GM19238 (cell line): ENCODE data around the gene TMBIM6.
"Not testable (repeated sequence)": the region's sequence is repeated elsewhere in the genome, so short reads cannot be mapped to it uniquely, and the experiment has no call there.

Experiments
- DNase-seq: peaks from one replicate; pipeline ENCODE4 v3.0.0; 2011; ENCODE audit warnings: low spot score; ENCODE audit not compliant: insufficient read length

The TMBIM6 gene

DNA sequence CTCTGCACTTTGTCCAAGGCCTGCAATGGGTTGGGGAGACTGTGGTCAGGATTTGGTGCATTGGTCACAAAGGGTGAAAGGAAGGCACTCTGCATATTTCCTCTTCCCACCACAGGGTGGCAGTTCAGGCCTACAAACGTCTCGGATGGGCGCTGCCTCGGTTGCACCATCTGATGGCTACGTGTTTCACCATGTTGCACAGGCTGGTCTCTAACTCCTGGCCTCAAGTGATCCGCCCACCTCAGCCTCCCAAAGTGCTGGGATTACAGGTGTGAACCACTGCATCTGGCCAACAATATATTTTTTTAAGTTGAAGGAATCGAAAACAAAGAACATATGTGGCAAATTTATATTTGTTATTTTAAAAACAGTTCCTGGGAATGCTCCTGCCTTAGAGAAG, 35.1 kb downstream of the TMBIM6 start:
- peak; percentile 64 for DNase-seq

DNA sequence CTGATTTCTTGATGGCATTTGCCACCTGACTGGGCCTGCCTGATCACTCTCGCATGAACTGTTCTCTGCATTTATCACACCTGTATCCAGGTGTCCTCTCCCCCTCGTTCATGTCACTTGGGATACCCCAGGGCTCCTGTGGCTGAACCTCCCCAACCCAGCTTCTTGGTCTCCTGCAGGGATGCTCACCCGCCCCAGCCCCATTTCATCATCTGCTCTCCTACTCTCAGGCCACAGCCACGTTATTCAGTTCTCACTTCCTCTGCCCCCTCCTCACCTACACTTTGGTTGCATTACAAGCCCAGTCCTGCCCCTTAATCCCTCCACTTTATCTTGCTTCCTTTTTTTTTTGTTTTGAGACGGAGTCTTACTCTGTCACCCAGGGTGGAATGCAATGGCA, 35.5 kb downstream of the TMBIM6 start:
- DNase-seq: no peak

DNA sequence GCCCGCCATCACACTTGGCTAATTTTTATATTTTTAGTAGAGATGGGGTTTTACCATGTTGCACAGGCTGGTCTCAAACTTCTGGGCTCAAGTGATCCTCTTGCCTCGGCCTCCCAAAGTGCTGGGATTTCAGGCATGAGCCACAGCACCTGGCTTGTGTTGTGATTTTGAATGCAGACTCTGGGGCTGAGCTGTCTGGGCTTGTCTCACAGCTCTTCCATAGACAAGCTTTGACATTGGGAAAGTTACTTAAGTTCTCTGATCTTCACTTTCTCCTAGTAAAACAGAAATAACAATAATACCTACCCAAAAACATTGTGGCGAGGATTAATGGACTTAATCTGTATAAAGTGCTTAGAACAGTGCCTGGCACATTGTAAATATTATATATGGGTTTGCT, 36.0 kb downstream of the TMBIM6 start:
- DNase-seq: no peak

DNA sequence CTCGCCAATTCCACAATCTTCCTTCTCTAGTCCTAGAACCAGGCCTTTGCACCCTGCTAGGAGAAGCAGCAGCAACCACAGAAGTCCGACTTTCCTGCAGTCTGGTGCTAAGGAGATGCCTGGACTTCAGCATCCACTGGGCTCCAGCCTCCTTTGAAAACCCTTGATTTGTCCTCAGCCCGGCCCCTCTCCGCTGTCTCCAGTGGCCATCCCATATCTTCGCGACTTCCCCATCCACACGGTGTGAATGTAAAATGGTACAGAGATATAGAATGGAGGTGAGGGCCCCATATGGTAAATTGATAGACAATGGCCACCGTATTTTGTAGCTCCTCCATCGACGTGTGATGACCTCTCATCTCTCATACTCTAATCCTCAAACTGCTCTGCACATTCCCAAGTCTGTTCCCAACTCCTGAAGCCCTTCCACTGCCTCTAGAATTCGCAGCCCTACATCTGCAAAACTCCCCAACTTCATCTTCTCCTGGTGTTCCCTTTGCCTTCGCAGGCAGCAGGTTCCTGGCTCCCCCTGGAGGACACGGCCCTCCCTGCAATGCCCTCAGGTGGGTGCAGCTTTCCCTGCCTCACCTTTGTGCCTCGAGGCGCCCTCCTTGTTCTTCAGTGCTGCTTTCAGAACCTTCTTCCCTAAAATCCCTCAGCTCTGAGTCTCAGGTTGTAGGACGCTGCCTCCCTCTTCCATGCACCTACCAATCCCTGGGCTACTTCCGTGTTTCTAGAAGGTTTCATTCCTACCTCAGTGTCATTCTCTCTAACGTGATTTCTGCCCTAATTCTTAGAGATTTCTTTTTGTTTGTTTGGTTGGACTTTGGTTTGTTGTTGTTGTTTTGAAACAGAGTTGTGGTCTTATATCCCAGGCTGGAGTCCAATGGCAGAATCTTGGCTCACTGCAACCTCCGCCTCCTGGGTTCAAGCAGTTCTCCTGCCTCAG, 36.7 kb downstream of the TMBIM6 start:
- peak; percentile 64 for DNase-seq

DNA sequence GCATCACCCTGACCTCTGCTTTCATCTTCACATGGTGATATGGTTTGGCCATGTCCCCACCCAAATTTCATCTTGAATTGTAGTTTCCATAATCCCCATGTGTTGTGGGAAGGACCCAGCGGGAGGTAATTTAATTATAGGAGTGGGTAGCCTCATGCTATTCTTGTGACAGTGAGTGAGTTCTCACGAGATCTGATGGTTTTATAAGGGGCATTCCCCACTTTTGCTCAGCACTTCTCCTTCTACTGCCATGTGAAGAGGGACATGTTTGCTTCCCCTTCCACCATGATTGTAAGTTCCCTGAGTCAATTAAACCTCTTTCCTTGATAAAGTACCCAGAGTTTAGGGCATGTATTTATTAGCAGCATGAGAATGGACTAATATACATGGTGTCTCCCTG, 38.2 kb downstream of the TMBIM6 start:
- no peak for DNase-seq

DNA sequence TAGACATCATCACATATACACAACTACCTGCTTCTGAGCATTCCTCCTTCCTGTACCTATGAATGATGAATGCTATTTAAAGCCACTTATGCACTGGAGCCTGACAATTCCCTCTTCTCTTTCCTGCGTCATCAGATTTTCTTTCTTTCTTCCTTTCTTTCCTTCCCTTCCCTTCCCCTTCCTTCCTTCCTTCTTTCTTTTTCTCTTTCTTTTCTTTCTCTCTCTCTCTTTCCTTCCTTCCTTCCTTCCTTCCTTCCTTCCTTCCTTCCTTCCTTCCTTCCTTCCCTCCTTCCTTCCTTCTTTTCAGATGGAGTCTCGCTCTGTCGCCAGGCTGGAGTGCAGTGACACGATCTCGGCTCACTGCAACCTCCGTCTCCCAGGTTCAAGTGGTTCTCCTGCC, 39.6 kb downstream of the TMBIM6 start:
- not testable (repeated sequence) for DNase-seq

DNA sequence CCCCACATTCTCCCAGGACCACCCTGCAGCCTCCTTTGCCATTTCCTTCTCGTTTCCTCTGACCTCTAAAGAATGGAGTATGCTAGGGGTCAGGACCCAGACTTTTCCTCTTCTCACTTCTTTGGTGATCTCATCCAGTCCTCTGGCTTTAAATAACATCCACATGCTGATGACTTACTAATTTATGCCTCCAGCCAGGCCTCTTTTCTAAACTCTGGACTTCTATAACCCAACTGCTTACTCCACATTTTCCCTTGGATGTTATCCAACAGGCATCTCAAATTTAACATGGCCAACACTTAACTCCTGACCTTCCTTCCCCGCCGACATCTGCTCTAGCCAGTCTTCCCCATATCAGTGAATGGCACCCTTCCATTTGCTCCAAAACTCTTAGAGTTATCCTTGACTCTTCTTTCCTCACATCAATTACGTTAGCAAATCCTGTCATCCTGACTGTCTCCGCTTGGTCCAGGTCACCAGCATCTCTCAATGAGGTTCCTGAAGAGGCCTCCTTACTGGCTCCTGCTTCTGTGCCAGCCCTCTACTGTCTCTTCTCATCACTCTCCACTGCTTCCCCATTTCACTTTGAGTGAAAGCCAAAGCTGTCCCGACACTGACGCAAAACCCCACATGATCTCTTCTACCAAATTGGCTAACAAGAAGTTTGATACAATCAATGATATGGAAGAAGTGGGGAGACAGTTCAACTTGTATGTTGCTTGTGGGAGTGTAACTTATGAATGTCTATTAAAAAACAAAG, 42.7 kb downstream of the TMBIM6 start:
- DNase-seq: no peak

DNA sequence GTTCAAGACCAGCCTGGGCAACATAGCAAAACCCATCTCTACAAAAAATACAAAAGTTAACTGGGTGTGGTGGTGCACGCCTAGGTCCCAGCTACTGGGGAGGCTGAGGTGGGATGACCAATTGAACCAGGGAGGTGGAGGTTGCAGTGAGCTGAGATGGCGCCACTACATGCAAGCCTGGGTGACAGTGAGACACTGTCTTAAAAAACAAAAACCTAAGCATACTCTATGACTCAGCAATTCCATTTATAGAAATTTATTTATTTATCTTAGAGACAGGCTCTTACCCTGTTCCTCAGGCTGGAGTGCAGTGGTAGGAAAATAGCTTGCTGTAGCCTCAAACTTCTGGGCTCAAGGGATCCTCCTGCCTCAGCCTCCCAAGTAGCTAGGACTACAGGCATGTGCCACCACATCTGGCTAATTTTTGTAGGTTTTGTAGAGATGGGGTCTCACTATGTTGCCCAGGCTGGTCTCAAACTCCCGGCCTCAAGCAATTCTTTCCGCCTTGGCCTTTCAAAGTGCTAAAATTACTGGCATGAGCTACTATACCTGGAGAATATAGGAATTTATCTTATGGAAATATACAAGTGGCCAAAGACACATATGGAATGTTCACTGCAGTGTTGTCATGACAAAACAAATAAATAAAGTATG, 43.5 kb downstream of the TMBIM6 start:
- DNase-seq: no peak

DNA sequence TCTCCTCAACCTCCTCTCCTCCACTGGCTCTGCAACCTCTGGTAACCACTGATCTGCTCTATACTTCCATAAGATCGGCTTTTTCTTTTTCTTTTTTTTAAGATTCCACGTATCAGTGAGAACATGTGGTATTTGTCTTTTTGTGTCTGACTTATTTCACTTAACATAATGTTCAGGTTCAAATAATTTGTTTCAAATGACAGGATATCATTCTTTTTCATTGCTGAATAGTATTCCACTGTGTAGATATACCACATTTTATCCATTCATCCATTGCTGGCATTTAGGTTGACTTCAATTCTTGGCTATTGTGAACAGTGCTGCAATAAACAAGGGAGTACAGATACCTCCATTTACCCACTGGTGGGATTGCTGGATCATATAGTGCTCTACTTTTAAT, 46.3 kb downstream of the TMBIM6 start:
- DNase-seq: no peak

DNA sequence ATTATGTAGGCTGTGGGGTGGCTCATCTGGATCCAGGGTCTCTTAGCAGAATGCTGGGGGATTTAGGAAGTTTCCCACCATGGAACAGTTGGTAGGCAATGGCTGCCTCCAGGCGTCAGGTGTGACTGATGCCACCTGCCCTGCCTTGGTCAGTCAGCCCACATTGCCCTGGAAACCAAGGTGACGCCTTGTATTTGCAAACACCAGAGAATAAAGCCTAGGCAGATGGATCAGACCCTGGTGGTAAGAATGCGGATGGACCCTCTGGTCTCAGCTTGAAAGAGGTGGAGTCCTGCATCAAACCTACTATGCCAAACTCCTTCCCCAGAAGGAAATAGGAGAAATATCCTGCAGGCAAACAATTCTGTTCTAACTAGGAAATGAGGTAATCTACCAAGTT, 48.6 kb downstream of the TMBIM6 start:
- no peak for DNase-seq

DNA sequence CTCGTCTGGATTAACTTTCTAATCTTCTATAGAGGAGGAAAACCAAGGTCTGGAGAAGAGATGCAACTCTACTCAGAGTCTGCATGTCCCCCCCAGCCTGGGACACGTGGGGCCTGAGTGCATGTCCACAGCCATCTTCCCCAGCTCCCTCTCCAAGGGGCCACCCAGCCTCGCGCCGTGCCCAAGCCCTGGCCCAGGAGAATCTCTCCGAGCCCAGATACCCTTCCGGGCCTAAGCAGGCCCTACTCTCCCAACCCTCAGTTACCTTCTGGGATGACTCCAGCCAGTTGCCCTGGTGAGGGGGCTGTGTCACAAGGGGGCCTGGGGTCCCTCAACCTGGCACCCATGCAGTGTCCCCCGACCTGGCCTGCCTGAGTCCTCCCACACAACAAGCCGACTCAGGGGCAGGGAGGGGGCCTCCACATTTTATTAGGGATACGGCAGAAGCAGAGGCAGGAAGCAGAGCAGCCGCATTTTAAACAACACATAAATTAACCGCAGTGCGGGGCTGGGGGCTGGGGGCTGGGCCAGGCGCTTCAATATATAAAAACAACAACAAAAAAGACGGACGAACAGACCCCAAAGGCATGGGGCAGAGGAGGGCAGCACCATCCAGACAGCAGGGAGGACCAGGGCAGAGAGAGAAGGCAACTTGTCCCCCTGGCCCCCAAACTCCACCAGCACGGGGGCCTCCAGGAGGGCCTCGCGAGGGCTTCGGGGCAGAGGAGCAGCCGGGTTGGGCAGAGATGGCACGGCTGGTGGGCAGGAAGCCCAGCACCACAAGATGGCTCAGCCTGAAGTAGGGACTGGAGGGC, 49.6 kb downstream of the TMBIM6 start:
- no peak for DNase-seq

DNA sequence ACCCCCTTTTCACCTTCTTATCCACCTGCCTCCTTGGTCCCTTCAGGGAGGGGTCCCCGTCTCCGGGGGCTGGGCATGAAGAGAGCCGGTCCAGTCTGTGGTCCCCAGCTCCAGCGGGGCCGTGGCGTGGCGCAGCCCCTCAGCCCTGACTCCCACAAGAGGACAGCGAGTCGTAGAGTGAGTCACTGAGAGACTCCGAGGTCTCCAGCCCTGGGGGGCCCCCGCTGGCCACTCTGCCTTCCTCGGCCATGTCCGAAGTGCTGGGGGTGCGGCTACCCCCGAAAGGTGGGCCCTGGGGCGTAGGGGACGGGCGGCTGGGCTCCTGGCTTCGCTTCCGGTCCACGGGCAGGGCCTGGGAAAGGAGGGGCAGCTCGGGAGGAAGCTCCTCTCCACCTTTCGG, 50.3 kb downstream of the TMBIM6 start:
- no peak for DNase-seq

DNA sequence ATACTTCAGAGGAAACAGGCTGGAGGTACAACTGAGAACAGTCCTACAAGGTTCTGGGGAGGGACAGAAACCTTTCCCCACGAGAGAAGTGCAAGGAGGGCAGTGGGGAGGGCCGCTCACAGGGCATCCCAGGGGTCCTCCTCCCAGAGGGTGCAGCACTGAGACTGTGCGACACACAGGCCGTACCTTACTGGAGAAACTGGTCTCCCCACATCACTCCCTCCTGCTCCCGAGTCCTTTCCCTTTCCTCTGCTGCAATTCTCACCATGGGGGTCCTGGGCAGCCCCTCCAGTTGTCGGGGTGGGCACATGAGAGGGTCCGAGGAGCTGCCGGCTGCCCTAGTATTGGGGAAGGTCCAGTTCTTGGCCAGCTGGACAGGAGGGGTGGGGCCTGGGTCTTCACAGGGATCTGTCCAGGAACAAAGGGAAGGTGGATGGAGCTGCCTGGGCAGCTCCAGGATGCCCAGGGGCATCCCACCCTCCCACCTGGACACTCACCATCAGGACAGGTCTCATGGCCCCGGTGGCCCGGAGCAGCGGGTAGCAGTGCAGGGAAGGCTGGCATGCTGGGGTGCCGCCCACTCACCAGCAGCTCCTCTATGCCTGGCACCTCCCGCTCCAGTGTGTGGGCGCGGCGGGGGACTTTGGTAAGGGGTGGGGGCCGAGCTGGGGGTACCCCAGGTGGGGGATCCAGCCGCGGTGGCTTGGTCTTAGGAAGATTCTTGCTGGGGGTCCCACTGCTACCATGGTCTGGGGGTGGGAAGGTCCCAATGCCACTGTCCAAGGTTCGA, 51.0 kb downstream of the TMBIM6 start:
- no peak for DNase-seq

DNA sequence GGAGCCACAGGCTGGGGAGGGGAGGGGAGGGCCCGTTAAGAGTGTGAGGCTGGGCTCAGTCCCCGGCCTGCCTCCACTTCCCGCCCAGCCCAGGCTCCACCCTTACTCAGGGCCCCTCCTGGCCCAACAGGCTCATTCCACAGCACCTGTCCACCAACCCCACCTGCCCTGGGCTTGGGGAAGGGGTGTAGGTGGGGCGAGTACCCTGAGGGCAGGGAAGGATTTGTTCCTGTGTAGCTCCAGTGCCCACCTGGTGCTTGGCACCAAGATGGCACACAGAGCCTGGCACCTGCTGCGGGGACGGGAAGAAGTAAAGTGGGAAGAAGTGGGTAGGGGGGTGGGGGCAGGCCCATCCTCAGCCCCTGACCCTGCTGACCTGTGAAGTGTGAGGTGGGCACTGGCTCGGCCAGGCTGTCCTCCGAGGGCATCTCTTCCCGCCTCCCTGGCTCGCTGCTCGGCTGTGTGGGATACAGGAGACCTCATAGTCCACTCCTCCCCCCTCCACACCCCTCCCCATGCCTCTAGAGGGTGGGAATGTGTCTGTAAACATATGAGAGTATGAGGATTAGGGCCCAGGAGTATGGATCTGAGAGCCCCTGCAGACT, 51.7 kb downstream of the TMBIM6 start:
- no peak for DNase-seq

DNA sequence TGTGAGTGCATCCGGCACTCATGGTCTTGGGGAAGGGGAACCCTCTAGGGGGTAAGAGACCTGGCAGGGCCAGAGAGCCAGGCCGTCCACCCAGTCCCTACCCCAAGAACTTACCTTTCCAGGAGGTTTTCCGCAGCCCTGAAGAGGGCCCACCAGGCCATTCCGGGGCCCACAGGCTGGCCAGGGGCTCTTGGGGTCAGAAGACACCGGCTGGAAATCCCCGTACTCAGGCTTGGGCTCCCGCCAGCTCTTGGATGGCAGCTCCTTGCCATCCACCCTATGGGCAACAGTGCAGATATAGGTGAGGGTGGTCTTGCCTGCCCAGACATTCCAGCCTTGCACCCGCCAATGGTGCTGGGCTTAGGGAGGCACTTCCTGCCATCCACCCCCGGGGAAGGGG, 52.3 kb downstream of the TMBIM6 start:
- DNase-seq: no peak

DNA sequence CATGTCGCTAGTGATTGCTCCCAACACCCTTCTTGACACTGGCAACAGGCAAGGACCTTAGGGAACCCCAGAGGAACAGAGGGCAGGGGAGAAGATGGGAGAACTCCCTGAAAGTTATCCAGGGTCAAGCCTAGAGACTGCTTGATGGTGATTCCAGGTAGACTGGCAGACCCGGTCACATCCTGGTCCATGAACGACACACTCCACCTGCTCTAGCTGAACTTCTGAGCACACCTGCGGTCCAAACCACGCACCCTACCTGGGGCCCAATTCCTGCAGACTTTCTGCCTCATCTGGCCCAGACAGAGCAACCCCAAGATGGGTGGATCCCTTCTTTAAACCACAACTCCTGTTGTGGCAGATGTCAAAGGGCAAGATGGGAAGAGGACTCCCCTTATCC, 52.7 kb downstream of the TMBIM6 start:
- DNase-seq: no peak

DNA sequence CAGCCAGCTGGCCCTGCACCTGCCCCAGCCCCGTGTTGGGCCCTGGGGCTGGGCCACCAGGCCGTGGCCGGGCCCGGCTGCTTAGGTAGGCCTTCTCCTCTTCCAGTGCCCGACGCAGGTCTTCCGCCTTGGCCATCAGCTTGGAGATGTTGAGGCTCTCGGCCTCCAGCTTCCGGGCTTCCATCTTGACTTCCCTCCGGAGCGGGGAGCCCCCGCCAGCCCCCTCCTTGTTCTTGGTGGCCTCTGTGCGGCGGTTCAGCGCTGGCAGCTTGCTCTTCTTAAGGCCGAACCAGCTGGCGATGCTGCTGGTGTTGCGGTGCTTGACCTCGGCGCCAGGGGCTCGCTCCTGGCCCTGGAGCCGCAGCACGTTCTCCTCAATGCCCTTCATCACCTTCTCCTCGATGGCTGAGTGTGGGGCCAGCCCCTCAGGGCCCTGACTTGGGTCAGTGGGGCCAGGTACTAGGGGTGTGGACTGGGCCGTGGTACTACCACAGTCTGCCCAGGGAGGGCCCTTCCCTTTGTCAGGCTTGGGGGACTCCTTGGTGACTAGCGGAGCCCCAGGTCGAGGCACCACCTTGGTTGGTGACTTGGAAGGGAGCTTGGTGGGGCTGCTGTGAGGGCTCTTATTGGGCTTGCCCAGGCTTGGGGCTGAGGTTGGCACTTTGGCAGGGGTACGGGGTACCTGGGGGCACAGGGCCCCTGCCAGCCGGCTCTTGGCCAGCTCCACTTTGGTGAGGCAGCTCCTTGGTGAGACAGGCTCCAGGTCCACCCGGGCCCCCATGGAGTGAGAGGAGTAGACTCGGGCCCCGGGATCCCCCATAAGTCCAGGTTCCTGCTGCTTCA, 53.7 kb downstream of the TMBIM6 start:
- DNase-seq: no peak

DNA sequence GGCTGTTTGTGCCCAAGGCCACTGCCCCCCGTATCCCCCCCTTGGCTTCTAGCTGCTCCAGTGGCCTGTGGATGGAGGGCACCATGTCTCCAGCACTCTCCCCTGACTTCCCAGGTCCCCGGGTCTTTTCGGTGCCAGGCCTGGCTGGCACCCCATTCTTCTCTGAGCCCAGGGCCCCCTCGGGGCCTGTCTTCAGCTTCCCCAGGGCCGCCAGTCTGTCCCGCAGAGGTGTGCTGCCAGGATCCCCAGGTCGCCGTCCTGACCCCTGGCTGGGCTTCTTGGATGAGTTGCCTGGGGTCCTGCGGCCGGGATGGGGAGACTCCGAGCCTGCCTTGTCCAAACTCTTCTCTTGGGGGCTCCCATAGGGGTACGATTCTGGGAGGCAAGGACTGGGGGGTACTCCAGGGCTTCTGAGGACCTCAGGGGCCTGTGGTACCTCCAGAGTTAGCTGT, 54.3 kb downstream of the TMBIM6 start:
- no peak for DNase-seq

DNA sequence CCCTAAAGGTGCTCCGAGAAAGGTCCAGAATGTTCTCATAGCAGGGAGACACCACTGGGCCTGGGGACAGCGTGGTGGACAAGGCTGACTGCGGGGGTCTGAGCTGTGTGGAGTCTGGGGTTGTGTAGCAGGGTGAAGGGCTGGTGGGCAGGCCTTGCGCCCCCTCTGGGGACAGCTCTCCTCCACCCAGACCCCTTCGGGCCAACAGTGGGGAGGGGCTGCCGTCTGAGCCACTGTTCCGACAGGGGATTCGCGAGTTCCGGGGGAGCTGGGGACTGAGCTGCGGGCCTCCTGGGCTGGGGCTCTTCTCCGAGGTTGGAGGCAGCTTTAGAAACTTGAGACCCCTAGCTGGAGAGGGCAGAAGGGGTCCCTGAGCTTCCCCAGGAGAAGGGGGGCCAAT, 54.8 kb downstream of the TMBIM6 start:
- DNase-seq: no peak
